Esophagus squamous epithelium (tissue), 4 donors: ENCODE results near the gene PDGFC.

Experiments used
- POLR2A ChIP-seq, 4 donors: fragments of 450-650 bp; IDR thresholded peaks; one replicate each; pipeline ENCODE4 v1.6.1; 2017; ENCODE audit warnings: antibody characterized with exemption in 4 of 4, mild to moderate bottlenecking in 4 of 4, moderate library complexity in 3 of 4
- TF ChIP-seq, protein P1 (sequence below), 6 experiments: fragments of 450-650 bp in 4 of 6; fragments of 200-600 bp in 2 of 6; sonication (generic) in 2 of 6; IDR thresholded peaks; one replicate each; pipeline ENCODE4 v1.5.1; 2016 to 2019; ENCODE audit warnings: antibody characterized with exemption in 6 of 6, mild to moderate bottlenecking in 4 of 6, moderate library complexity in 4 of 6

DNA sequence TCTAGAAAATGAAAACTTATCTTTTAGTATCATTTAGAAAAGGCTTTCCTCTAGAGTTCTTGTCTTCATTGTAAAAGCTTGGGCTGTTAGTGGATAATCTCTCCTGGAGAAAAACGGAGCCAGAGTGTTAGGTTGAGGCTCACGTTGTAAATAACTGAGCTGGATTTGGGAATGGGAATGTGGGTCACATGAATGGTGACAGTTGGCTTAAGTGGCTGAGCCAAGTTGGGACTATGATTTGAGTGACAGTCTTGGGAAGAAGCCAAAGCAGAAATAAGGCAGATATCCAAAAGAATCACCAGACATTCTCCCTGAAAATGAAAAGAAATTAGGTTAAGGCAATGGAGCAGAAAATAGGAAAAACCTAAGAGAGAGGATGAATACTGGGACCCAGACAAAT is 33.6 kb upstream of the PDGFC start:
- TF ChIP-seq, protein P1, sequence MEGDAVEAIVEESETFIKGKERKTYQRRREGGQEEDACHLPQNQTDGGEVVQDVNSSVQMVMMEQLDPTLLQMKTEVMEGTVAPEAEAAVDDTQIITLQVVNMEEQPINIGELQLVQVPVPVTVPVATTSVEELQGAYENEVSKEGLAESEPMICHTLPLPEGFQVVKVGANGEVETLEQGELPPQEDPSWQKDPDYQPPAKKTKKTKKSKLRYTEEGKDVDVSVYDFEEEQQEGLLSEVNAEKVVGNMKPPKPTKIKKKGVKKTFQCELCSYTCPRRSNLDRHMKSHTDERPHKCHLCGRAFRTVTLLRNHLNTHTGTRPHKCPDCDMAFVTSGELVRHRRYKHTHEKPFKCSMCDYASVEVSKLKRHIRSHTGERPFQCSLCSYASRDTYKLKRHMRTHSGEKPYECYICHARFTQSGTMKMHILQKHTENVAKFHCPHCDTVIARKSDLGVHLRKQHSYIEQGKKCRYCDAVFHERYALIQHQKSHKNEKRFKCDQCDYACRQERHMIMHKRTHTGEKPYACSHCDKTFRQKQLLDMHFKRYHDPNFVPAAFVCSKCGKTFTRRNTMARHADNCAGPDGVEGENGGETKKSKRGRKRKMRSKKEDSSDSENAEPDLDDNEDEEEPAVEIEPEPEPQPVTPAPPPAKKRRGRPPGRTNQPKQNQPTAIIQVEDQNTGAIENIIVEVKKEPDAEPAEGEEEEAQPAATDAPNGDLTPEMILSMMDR (IDR thresholded peaks at IDR 0.05), result no peak
- TF ChIP-seq POLR2A (IDR thresholded peaks at IDR 0.05), result no peak
